GM12878 (cell line): Measurements from ENCODE around the gene ME2. TPM values are rescaled to one million over a fixed set of nuclear protein-coding genes. Genes with fewer than 3 reads are reported as not detected.

Experiments
- ATAC-seq: fragments of 200-7000 bp; cut with Tn5 transposase; 3 replicates; pipeline ENCODE4 v1.9.1; 2020; ENCODE audit warnings: mild to moderate bottlenecking, moderate library complexity
- Bru-seq: library from RNA; stranded (reverse); fragments of 400-500 nt; gene quantifications from one replicate; lab custom pipeline; 2021; lab: Mats Ljungman, UMichigan
- BruChase-seq, 2 experiments: library from RNA; stranded (reverse); fragments of 400-500 nt; gene quantifications; one replicate each; lab custom pipeline; 2021; lab: Mats Ljungman, UMichigan
- BruUV-seq: library from RNA; stranded (reverse); fragments of 400-500 nt; replicated peaks from 2 replicates; lab custom pipeline; 2021; lab: Mats Ljungman, UMichigan
- CTCF ChIA-PET: fragments of 300-600 bp; sonication (Branson Sonifier 250); formaldehyde crosslinking; extraction: SDS; loops from one replicate; lab custom pipeline; 2021; ENCODE audit warnings: inconsistent platforms; lab: Yijun Ruan, JAX
- POLR2A ChIA-PET: fragments of 350-600 bp; formaldehyde crosslinking; extraction: SDS; loops from one replicate; lab custom pipeline; 2021; ENCODE audit warnings: inconsistent platforms; lab: Charles Lee
- RAD21 ChIA-PET: fragments of 300-600 bp; sonication (Branson Sonifier 250); formaldehyde crosslinking; loops from one replicate; lab custom pipeline; 2023; ENCODE audit warnings: antibody characterized with exemption; ENCODE audit not compliant: unreplicated experiment; lab: Charles Lee
- SMC1A ChIA-PET: fragments of 300-600 bp; sonication (Branson Sonifier 250); formaldehyde crosslinking; loops from one replicate; lab custom pipeline; 2023; ENCODE audit not compliant: unreplicated experiment, uncharacterized antibody; lab: Charles Lee
- DNase-seq: peaks from one replicate; pipeline ENCODE4 v3.0.0-alpha.2; 2011; ENCODE audit warnings: low read depth, low spot score
- FAIRE-seq: peaks from 3 replicates; lab custom pipeline; 2011; peaks lifted over from hg19 to GRCh38; lab: Jason Lieb, UNC
- H2AFZ ChIP-seq: 2 replicates; pipeline ENCODE4 v1.6.0; 2011; ENCODE audit warnings: low read depth, low read length, control low read depth; ENCODE audit not compliant: control insufficient read depth
- H3K27ac ChIP-seq: 2 replicates; pipeline ENCODE4 v1.5.1; 2011; ENCODE audit warnings: control low read depth; ENCODE audit not compliant: control insufficient read depth, insufficient read depth
- H3K27me3 ChIP-seq, 2 experiments: replicated peaks in 1 of 2; 2 replicates each; pipeline versions ENCODE4 v1.6.0 to v1.6.1; 2011; ENCODE audit warnings: low read length in 1 of 2; ENCODE audit not compliant: control insufficient read depth in 2 of 2, insufficient read depth in 2 of 2
- H3K36me3 ChIP-seq, 2 experiments: 2 replicates each; pipeline ENCODE4 v1.5.1; 2011; ENCODE audit warnings: low read length in 1 of 2; ENCODE audit not compliant: control insufficient read depth in 2 of 2, insufficient read depth in 2 of 2
- H3K4me1 ChIP-seq: 2 replicates; pipeline ENCODE4 v1.6.1; 2011; ENCODE audit warnings: mild to moderate bottlenecking, low read length, moderate library complexity, mixed read lengths; ENCODE audit not compliant: control insufficient read depth, insufficient read depth
- H3K4me2 ChIP-seq: 2 replicates; pipeline ENCODE4 v1.6.0; 2011; ENCODE audit warnings: control low read depth; ENCODE audit not compliant: control insufficient read depth, insufficient read depth
- H3K4me3 ChIP-seq: fragments of 200-600 bp; sonication (generic); 2 replicates; pipeline ENCODE4 v1.5.1; 2016
- H3K79me2 ChIP-seq: 2 replicates; pipeline ENCODE4 v1.6.0; 2011; ENCODE audit warnings: low read length; ENCODE audit not compliant: control insufficient read depth, insufficient read depth
- H3K9ac ChIP-seq: 2 replicates; pipeline ENCODE4 v1.8.0; 2011; ENCODE audit warnings: low read length, control low read depth, mixed read lengths; ENCODE audit not compliant: control insufficient read depth, insufficient read depth
- H3K9me3 ChIP-seq: replicated peaks from 3 replicates; pipeline ENCODE4 v1.5.1; 2011; ENCODE audit warnings: mild to moderate bottlenecking, low read length; ENCODE audit not compliant: control insufficient read depth, insufficient read depth
- H4K20me1 ChIP-seq: 2 replicates; pipeline ENCODE4 v1.6.0; 2011; ENCODE audit not compliant: control insufficient read depth, insufficient read depth
- ASH2L ChIP-seq: fragments of 300-600, 200-600 bp; sonication (generic); IDR thresholded peaks from 2 replicates; pipeline ENCODE4 v1.6.1; 2017; ENCODE audit warnings: low read depth, mild to moderate bottlenecking, borderline replicate concordance
- BACH1 ChIP-seq: fragments of 450-650 bp; IDR thresholded peaks from 2 replicates; pipeline ENCODE4 v1.6.1; 2017; ENCODE audit warnings: mild to moderate bottlenecking, borderline replicate concordance
- CEBPB ChIP-seq, 2 experiments: fragments of 150-350 bp in 1 of 2; IDR thresholded peaks; 2 replicates each; pipeline ENCODE4 v1.6.1; 2012 to 2014; ENCODE audit warnings: low read depth in 2 of 2, low read length in 2 of 2, borderline replicate concordance in 1 of 2, inconsistent platforms in 1 of 2
- CREB1 ChIP-seq: IDR thresholded peaks from 2 replicates; pipeline ENCODE4 v1.6.1; 2012; ENCODE audit warnings: low read depth, mild to moderate bottlenecking, inconsistent platforms
- KLF5 ChIP-seq: fragments of 450-650 bp; IDR thresholded peaks from 2 replicates; pipeline ENCODE4 v1.6.1; 2014; ENCODE audit warnings: mild to moderate bottlenecking; ENCODE audit not compliant: partially characterized antibody
- MEF2B ChIP-seq: fragments of 450-650 bp; IDR thresholded peaks from 2 replicates; pipeline ENCODE4 v1.6.1; 2018; ENCODE audit warnings: mild to moderate bottlenecking, moderate library complexity; ENCODE audit not compliant: partially characterized antibody, poor library complexity, severe bottlenecking
- MTA3 ChIP-seq: IDR thresholded peaks from 2 replicates; pipeline ENCODE4 v1.6.1; 2012; ENCODE audit warnings: low read length, inconsistent platforms, borderline replicate concordance
- NR2C2 ChIP-seq: IDR thresholded peaks from 2 replicates; pipeline ENCODE4 v1.6.1; 2011; ENCODE audit warnings: borderline replicate concordance, low read depth; ENCODE audit not compliant: control insufficient read depth, insufficient read length
- NR2F1 ChIP-seq: fragments of 450-650 bp; conservative IDR thresholded peaks from 2 replicates; pipeline ENCODE4 v1.6.1; 2017; ENCODE audit warnings: mild to moderate bottlenecking
- SPI1 ChIP-seq: IDR thresholded peaks from 2 replicates; pipeline ENCODE4 v1.6.1; 2011; ENCODE audit warnings: low read depth, mild to moderate bottlenecking, low read length, moderate library complexity, borderline replicate concordance; ENCODE audit not compliant: insufficient read depth
- TBL1XR1 ChIP-seq: IDR thresholded peaks from 2 replicates; pipeline ENCODE4 v1.6.1; 2012; ENCODE audit warnings: low read depth, low read length, improper control_type of control experiment
- ZZZ3 ChIP-seq: IDR thresholded peaks from 2 replicates; pipeline ENCODE4 v1.6.1; 2011; ENCODE audit warnings: low read depth; ENCODE audit not compliant: control insufficient read depth, insufficient read length
- WGBS: methylation state at CpG from one replicate; pipeline ENCODE4 v1.1.6; 2016; ENCODE audit warnings: low lambda C conversion rate; ENCODE audit not compliant: insufficient replicate concordance, insufficient coverage; ENCODE audit errors: missing lambda C conversion rate; 5-methylcytosine and 5-hydroxymethylcytosine counted together
- in situ Hi-C: fragments of 300-500 bp; cut with MboI; formaldehyde crosslinking; loops from 9 replicates; pipeline ENCODE4 v1.14.3; 2018; ENCODE audit warnings: mixed read lengths
- intact Hi-C: fragments of 100-400 bp; cut with micrococcal nuclease; formaldehyde crosslinking; loops from one replicate; pipeline ENCODE4 v1.14.2; 2022; ENCODE audit not compliant: unreplicated experiment
- long read RNA-seq, 2 experiments: library from polyadenylated mRNA; unstranded; transcript quantifications; one replicate each; pipeline ENCODE4 v2.0.0, GENCODE V29; 2019 to 2020
- polyA minus RNA-seq, 3 experiments: library from RNA; depleted of rRNA, polyadenylated mRNA; stranded (reverse); fragments of >200 nt; gene quantifications; 2 replicates each; pipeline ENCODE4 v1.2.3, GENCODE V29; 2011
- polyA plus RNA-seq, 11 experiments: library from polyadenylated mRNA; depleted of rRNA in 4 of 11; unstranded in 6 of 11; stranded (reverse) in 5 of 11; fragments of >200 nt; fragmentation: Nextera tagmentation in 4 of 11; fragmentation: Illumina TruSeq in 1 of 11; extraction: Ambion mirVana in 4 of 11; extraction: Trizol in 1 of 11; gene quantifications; 1 replicate in 1 of 11; 2 replicates in 10 of 11; pipeline versions ENCODE4 v1.2.1 to v1.2.3, GENCODE V29; 2011 to 2016; ENCODE audit warnings: inconsistent platforms in 2 of 11, missing spikeins in 2 of 11, low read depth in 1 of 11
- total RNA-seq, 4 experiments: library from RNA; depleted of rRNA in 3 of 4; stranded (reverse); fragments of >200 nt in 3 of 4; fragmentation: Illumina TruSeq in 1 of 4; extraction: Trizol in 1 of 4; gene quantifications; 2 replicates each; pipeline versions ENCODE4 v1.2.1 to v1.2.3, GENCODE V29; 2013 to 2021
- TF ChIP-seq, protein P1 (sequence below): IDR thresholded peaks from 2 replicates; pipeline ENCODE4 v1.6.1; 2011; ENCODE audit warnings: low read depth, low read length, improper control_type of control experiment, borderline replicate concordance

Gene ME2
- total RNA-seq (2013; cell fraction: nucleolus; rRNA removed): 91.8 and 96.5 TPM in 2 replicates
- total RNA-seq (2014; rRNA removed): 137 and 161 TPM in 2 replicates
- total RNA-seq (2014; rRNA removed; fragmentation: Illumina TruSeq; extraction: Trizol): 117 and 119 TPM in 2 replicates
- total RNA-seq (2021): 88.5 and 92.2 TPM in 2 replicates
- 27.7 TPM for polyA plus RNA-seq (2011; ENCODE audit: low read depth)
- polyA plus RNA-seq (2011; rRNA removed): 136 and 173 TPM in 2 replicates
- polyA plus RNA-seq (2011; cell fraction: cytosol; rRNA removed): 55.3 and 69.9 TPM in 2 replicates
- 60.2 and 71.8 TPM in 2 replicates for polyA plus RNA-seq (2011; cell fraction: nucleus; rRNA removed)
- 37.5 and 60.4 TPM in 2 replicates for polyA plus RNA-seq (2012)
- 155 and 195 TPM in 2 replicates for polyA plus RNA-seq (2014; fragmentation: Illumina TruSeq; extraction: Trizol)
- polyA plus RNA-seq (2014; fragmentation: Nextera tagmentation; extraction: Ambion mirVana): 10 to 100 TPM; 41.3 to 46.9 TPM
- polyA plus RNA-seq (2014; rRNA removed): 122 and 130 TPM in 2 replicates
- 100 to 1,000 TPM; 151 to 155 TPM for polyA plus RNA-seq (2016; fragmentation: Nextera tagmentation; extraction: Ambion mirVana)
- polyA minus RNA-seq (2011; rRNA and poly(A)+ RNA removed): 58.2 and 86.7 TPM in 2 replicates
- 27.0 and 30.5 TPM in 2 replicates for polyA minus RNA-seq (2011; cell fraction: cytosol; rRNA and poly(A)+ RNA removed)
- 18.6 and 26.3 TPM in 2 replicates for polyA minus RNA-seq (2011; cell fraction: nucleus; rRNA and poly(A)+ RNA removed)
- percentile 74 among the genes with signal in this experiment for Bru-seq, nascent RNA
- percentile 71 among the genes with signal in this experiment for BruChase-seq, experiment 1, labeled RNA remaining after a 6-hour chase
- BruChase-seq, experiment 2, labeled RNA remaining after a 2-hour chase: percentile 69 among the genes with signal in this experiment
- long read RNA-seq, experiment 1, full-length matches to known transcripts: 46 of 54 reads
- long read RNA-seq, experiment 1, partial matches to known transcripts: 2 of 54 reads
- long read RNA-seq, experiment 1, other reads (novel, unspliced or antisense): 6 of 54 reads
- long read RNA-seq, experiment 2, full-length matches to known transcripts: 11 of 31 reads
- long read RNA-seq, experiment 2, partial matches to known transcripts: 15 of 31 reads
- long read RNA-seq, experiment 2, other reads (novel, unspliced or antisense): 5 of 31 reads

GRCh38 chr18:50878345-50879301, at the start of gene ME2:
Gene ME2, plus strand, starts transcription at chr18:50879118. Its CDS starts 16,703 bp downstream, at chr18:50895821.
- FAIRE-seq: peak; percentile 82
- Histone ChIP-seq H3K4me2 (peak within 1 kb of the TSS; percentile 85), H3K4me1 (peaks cover 15% of the 10 kb centered on the region), H3K9ac (peak within 1 kb of the TSS; percentile 97), H3K79me2 (peaks cover 50% of the 10 kb centered on the region), H3K9me3 (no peaks in the 10 kb centered on the region), H3K27me3 (no peaks in the 10 kb centered on the region), H3K27ac (peak within 1 kb of the TSS; percentile 99), H4K20me1 (no peaks in the 10 kb centered on the region; the same call in 1 of the 2 replicates), H2AFZ (peak within 1 kb of the TSS; percentile 92), H3K36me3 (no peaks in the 10 kb centered on the region; a peak in 1 of 4 replicates), H3K4me3 (peak within 1 kb of the TSS; percentile 79)
- BruUV-seq: TSS peak; percentile 98
- RAD21 ChIA-PET: interaction anchor here (0.8 to 1.5 kb wide), 4 partner anchors 12 to 176 kb away, joined by 3 to 5 read pairs (median 3); no protein-coding TSS in a partner anchor
- SMC1A ChIA-PET: interaction anchor here (0.6 to 1.6 kb wide), 5 partner anchors 12 to 154 kb away, joined by 3 to 6 read pairs (median 3); partner anchors contain the start of gene SMAD4
- CTCF ChIA-PET: interaction anchor here (0.6 to 1.4 kb wide), 5 partner anchors 9 to 175 kb away, joined by 3 to 4 read pairs (median 3); no protein-coding TSS in a partner anchor
- in situ Hi-C loops (no loop called here), intact Hi-C loops (loop anchor here (1.0 to 10.0 kb wide), 4 partner anchors 58 to 316 kb away; partner anchors contain the start of genes ELAC1, MEX3C, MRO and SMAD4)
- ATAC-seq: peak; percentile 95
- POLR2A ChIA-PET: interaction anchor here (0.6 to 1.6 kb wide), 15 partner anchors 8 to 550 kb away, joined by 3 to 10 read pairs (median 4); partner anchors contain the start of genes ELAC1 and SMAD4
- under 1% methylated on average over 53 of the region's 78 CpGs for WGBS
- peak; percentile 59 for DNase-seq
- TF ChIP-seq, protein P1, sequence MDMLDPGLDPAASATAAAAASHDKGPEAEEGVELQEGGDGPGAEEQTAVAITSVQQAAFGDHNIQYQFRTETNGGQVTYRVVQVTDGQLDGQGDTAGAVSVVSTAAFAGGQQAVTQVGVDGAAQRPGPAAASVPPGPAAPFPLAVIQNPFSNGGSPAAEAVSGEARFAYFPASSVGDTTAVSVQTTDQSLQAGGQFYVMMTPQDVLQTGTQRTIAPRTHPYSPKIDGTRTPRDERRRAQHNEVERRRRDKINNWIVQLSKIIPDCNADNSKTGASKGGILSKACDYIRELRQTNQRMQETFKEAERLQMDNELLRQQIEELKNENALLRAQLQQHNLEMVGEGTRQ: no peak
- peak; percentile 59; the same call in 1 of the 2 replicates for TF ChIP-seq CREB1
- no peak for TF ChIP-seq ZZZ3
- TF ChIP-seq NR2F1: 0 out of 2 replicates have a peak, but pooled peaks have one; percentile 71
- TF ChIP-seq SPI1: 0 out of 2 replicates have a peak, but pooled peaks have one; percentile 6
- peak; percentile 77; the same call in 1 of the 2 replicates for TF ChIP-seq BACH1
- TF ChIP-seq MEF2B: no peak
- no peak for TF ChIP-seq MTA3
- TF ChIP-seq CEBPB (IDR thresholded peaks at IDR 0.05; ENCODE audit: borderline replicate concordance in 1 of 2, low read depth in 2 of 2, low read length in 2 of 2): no peak
- TF ChIP-seq KLF5: peak; percentile 19
- TF ChIP-seq ASH2L: no peak
- no peak for TF ChIP-seq NR2C2
- TF ChIP-seq TBL1XR1: no peak
